Right lobe of liver (tissue), 4 donors: Measurements from ENCODE around the gene LRCH1.

Experiments used
- CTCF ChIP-seq, 4 donors: fragments of 200-600 bp in 3 of 4; fragments of 450-650 bp in 1 of 4; IDR thresholded peaks; one replicate each; pipeline versions ENCODE4 v1.5.1 to v1.8.0; 2016 to 2022; ENCODE audit warnings: antibody characterized with exemption in 4 of 4, mild to moderate bottlenecking in 2 of 4
- POLR2A ChIP-seq: fragments of 450-650 bp; IDR thresholded peaks from one replicate; pipeline ENCODE4 v1.6.1; 2017; ENCODE audit warnings: antibody characterized with exemption, mild to moderate bottlenecking
- donor health status: DM: no; HTN: no; CAD: no.
- donor health status: DM: no; HTN: no; CAD: no.
- donor health status: DM: no; HTN: yes; CAD: no.

- TF ChIP-seq CTCF (IDR thresholded peaks at IDR 0.05) (no peak), POLR2A (no peak)
Observed at GRCh38 chr13:46618694-46619254, 65.8 kb downstream of the LRCH1 start.
